GM21526 (cell line): ENCODE measurements around the gene DNAH10.
"Not testable (repeated sequence)": the region's sequence is repeated elsewhere in the genome, so short reads cannot be mapped to it uniquely, and the experiment has no call there.

Experiments used
- ATAC-seq: cut with Tn5 transposase; IDR thresholded peaks from one replicate; pipeline ENCODE4 v1.9.1; 2021; ENCODE audit warnings: moderate library complexity; ENCODE audit not compliant: unreplicated experiment, low FRiP score

Gene DNAH10

GRCh38 chr12:123787466-123787865 lies 25.4 kb downstream of the DNAH10 start:
- ATAC-seq: no peak

- ATAC-seq: no peak
Observed at GRCh38 chr12:123788541-123788940, 26.4 kb downstream of the DNAH10 start.

- not testable (repeated sequence) for ATAC-seq
Observed at GRCh38 chr12:123789422-123789821, 27.3 kb downstream of the DNAH10 start.

GRCh38 chr12:123790905-123791467 lies 28.9 kb downstream of the DNAH10 start:
- ATAC-seq: no peak

- no peak for ATAC-seq
Observed at GRCh38 chr12:123794027-123794426, 31.9 kb downstream of the DNAH10 start.

GRCh38 chr12:123798518-123798917 lies 36.4 kb downstream of the DNAH10 start:
- no peak for ATAC-seq

- no peak for ATAC-seq
Observed at GRCh38 chr12:123799227-123799626, 37.1 kb downstream of the DNAH10 start.

GRCh38 chr12:123801573-123802178 lies 39.6 kb downstream of the DNAH10 start:
- no peak for ATAC-seq

GRCh38 chr12:123805173-123805572 lies 43.1 kb downstream of the DNAH10 start:
- no peak for ATAC-seq

GRCh38 chr12:123807002-123807401 lies 44.9 kb downstream of the DNAH10 start:
- ATAC-seq: no peak

- no peak for ATAC-seq
Observed at GRCh38 chr12:123807670-123808069, 45.6 kb downstream of the DNAH10 start.

GRCh38 chr12:123808167-123808566 lies 46.1 kb downstream of the DNAH10 start:
- no peak for ATAC-seq

GRCh38 chr12:123813349-123813748 lies 51.2 kb downstream of the DNAH10 start:
- ATAC-seq: no peak

GRCh38 chr12:123815968-123816367 lies 53.9 kb downstream of the DNAH10 start:
- no peak for ATAC-seq

GRCh38 chr12:123816896-123817537 lies 54.9 kb downstream of the DNAH10 start:
- ATAC-seq: no peak

GRCh38 chr12:123822804-123823203 lies 60.7 kb downstream of the DNAH10 start:
- ATAC-seq: no peak

- no peak for ATAC-seq
Observed at GRCh38 chr12:123828120-123828519, 66.0 kb downstream of the DNAH10 start.

- no peak for ATAC-seq
Observed at GRCh38 chr12:123828854-123829547, 66.9 kb downstream of the DNAH10 start.

- no peak for ATAC-seq
Observed at GRCh38 chr12:123829561-123829960, 67.5 kb downstream of the DNAH10 start.

- no peak for ATAC-seq
Observed at GRCh38 chr12:123830675-123831074, 68.6 kb downstream of the DNAH10 start.

- ATAC-seq: no peak
Observed at GRCh38 chr12:123832052-123832451, 70.0 kb downstream of the DNAH10 start.
